ENCODE data around the gene HS6ST2.

Gene HS6ST2

DNA sequence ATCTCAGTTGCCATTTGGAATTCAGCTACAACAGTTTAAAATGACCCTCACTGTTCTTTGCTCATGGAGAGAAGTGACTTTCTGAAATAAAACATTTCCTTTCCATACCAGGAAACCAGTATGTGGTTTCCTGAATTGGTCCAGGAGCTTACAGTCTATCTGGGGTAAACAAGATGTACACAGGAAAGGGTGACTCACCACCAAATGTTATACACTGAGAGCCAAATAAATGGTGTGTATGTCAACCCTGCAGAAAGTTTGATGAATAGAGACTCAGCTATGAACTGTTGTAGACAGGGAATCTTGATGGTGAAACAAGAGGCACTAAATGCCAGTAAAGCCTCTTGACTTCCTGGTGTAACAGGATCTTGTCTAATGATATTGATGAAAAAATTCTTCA, 100.4 kb downstream of the HS6ST2 start:
- Histone ChIP-seq H3K9me3 (no peaks in the 10 kb centered on the region), H3K4me3 (ENCODE audit: low read depth in 1 of 2, low read length in 1 of 2) (no peak overlapping the region), H3K27me3 (no peaks in the 10 kb centered on the region), H3K27ac (no peak overlapping the region), H3K36me3 (no peaks in the 10 kb centered on the region), H3K4me1 (ENCODE audit: control insufficient read depth in 1 of 2, insufficient read depth in 1 of 2, low read depth in 1 of 2, low read length in 1 of 2) (no peaks in the 10 kb centered on the region)
- TF ChIP-seq, protein P1, sequence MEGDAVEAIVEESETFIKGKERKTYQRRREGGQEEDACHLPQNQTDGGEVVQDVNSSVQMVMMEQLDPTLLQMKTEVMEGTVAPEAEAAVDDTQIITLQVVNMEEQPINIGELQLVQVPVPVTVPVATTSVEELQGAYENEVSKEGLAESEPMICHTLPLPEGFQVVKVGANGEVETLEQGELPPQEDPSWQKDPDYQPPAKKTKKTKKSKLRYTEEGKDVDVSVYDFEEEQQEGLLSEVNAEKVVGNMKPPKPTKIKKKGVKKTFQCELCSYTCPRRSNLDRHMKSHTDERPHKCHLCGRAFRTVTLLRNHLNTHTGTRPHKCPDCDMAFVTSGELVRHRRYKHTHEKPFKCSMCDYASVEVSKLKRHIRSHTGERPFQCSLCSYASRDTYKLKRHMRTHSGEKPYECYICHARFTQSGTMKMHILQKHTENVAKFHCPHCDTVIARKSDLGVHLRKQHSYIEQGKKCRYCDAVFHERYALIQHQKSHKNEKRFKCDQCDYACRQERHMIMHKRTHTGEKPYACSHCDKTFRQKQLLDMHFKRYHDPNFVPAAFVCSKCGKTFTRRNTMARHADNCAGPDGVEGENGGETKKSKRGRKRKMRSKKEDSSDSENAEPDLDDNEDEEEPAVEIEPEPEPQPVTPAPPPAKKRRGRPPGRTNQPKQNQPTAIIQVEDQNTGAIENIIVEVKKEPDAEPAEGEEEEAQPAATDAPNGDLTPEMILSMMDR (IDR thresholded peaks at IDR 0.05), result no peak

DNA sequence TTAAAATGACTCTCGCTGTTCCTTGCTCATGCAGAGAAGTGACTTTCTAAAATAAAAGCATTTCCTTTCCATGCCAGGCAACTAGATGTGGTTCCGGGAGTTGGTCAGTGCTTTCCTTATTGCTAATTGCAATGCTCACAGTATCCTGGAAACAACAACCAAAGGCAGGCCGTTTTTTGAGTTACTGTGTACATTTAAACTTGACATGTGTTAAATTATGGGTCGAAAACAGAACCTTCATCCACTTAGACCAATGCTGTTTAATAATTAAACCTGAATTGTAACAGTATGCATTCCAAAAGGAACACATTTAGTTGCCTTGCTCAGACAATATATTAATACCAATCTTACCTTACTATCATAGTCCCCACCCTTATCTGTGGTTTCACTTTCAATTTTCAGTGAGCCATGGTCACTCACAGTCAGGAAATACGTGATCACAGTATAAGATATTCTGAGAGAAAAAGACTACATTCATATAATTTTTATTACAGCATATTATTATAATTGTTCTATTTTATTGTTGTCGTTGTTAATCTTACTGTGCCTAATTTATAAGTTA, 102.6 kb downstream of the HS6ST2 start:
- no peaks in the 10 kb centered on the region for H3K4me1 ChIP-seq (ENCODE audit: control insufficient read depth in 1 of 2, insufficient read depth in 1 of 2, low read depth in 1 of 2, low read length in 1 of 2)
- H3K4me3 ChIP-seq (ENCODE audit: low read depth in 1 of 2, low read length in 1 of 2), result no peak overlapping the region
- no peaks in the 10 kb centered on the region for H3K27me3 ChIP-seq
- TF ChIP-seq, protein P1 (IDR thresholded peaks at IDR 0.05), result no peak
- H3K36me3 ChIP-seq, result no peaks in the 10 kb centered on the region
- H3K9me3 ChIP-seq, result no peaks in the 10 kb centered on the region
- H3K27ac ChIP-seq, result no peak overlapping the region

DNA sequence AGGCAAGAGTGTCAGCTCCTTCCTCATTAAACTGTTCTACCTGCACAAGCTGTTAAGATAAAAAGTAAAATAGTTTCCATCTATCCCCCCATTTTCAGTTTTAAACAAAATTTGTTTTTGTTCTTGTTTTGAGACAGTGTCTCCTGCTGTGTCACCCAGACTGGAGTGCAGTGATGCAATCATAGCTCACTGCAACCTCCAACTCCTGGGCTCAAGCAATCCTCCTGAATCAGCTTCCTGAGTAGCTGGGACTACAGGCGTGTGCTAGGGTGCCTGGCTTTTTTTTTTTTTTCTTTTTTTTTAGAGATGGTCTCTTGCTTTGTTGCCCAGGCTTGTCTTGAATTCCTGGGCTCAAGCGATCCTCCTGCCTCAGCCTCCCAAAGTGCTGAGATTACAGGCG, 105.4 kb downstream of the HS6ST2 start:
- Histone ChIP-seq H3K27me3 (no peaks in the 10 kb centered on the region), H3K4me3 (ENCODE audit: low read depth in 1 of 2, low read length in 1 of 2) (no peak overlapping the region), H3K27ac (no peak overlapping the region), H3K4me1 (ENCODE audit: control insufficient read depth in 1 of 2, insufficient read depth in 1 of 2, low read depth in 1 of 2, low read length in 1 of 2) (no peaks in the 10 kb centered on the region), H3K9me3 (no peaks in the 10 kb centered on the region), H3K36me3 (no peaks in the 10 kb centered on the region)
- TF ChIP-seq, protein P1 (IDR thresholded peaks at IDR 0.05), result no peak

DNA sequence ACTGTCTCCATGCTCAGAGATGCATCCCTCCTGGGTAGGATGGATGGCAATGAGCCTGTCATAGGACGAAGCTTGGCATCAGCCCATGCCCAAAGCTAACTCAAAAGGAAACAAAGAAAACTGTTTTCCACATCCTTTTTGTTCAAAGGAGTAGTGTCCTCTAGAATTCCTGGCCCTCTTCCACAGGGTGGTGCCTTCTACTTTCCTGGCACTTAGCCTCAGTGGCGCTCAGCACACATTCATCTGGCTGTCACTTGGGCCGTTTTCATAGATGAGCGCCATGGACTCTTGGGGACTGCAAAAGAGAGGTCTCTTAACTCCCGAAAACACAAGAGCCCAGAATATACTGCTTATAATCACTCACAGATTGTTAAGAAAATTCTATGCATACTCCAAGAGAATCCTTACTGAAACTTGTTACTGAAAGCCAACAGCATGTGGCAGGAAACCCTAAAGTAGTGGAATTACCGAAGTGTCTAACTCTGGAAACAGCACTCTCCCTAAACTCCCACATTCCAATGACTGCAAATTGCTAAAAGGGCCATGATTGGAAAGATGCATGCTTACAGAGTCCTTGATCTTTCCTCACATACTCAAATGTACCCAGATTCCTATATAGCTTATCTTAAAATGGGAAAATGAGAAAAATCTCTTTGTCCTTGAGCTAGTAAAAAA, 110.0 kb downstream of the HS6ST2 start:
- Histone ChIP-seq H3K27ac (no peak overlapping the region), H3K9me3 (no peaks in the 10 kb centered on the region), H3K36me3 (no peaks in the 10 kb centered on the region), H3K4me1 (ENCODE audit: control insufficient read depth in 1 of 2, insufficient read depth in 1 of 2, low read depth in 1 of 2, low read length in 1 of 2) (no peaks in the 10 kb centered on the region), H3K4me3 (ENCODE audit: low read depth in 1 of 2, low read length in 1 of 2) (no peak overlapping the region), H3K27me3 (no peaks in the 10 kb centered on the region)
- TF ChIP-seq, protein P1 (IDR thresholded peaks at IDR 0.05), result no peak

DNA sequence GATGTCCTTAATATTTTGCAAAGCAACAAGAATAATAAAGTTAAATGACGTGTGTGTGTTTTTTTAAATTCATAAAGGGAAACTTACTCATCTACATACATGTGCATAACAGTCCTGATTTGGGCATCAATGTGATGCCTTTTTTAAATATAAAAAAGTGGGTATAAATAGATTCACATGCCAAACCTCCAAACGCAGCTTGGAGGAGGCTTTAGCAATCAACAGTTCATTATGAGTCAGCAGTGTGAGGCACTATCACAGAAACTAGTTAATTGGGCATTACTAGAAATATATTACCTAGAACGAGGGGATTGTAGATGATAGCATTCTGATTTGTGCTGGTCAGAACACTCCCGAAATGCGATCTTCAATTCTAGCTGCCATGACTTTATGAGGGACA, 115.1 kb downstream of the HS6ST2 start:
- Histone ChIP-seq H3K4me1 (ENCODE audit: control insufficient read depth in 1 of 2, insufficient read depth in 1 of 2, low read depth in 1 of 2, low read length in 1 of 2) (no peaks in the 10 kb centered on the region), H3K4me3 (ENCODE audit: low read depth in 1 of 2, low read length in 1 of 2) (no peak overlapping the region), H3K27me3 (no peaks in the 10 kb centered on the region), H3K9me3 (no peaks in the 10 kb centered on the region), H3K27ac (no peak overlapping the region), H3K36me3 (no peaks in the 10 kb centered on the region)
- TF ChIP-seq, protein P1 (IDR thresholded peaks at IDR 0.05), result no peak
